ENCODE measurements around the gene LETMD1. TPM values are rescaled to one million over a fixed set of nuclear protein-coding genes. Genes with fewer than 3 reads are reported as not detected.
A peak's percentile ranks its signal among the peaks of the same experiment; 100 is the strongest.

Gene LETMD1
- total RNA-seq, 1 experiment from 2014 or later, result 65.8 TPM

DNA sequence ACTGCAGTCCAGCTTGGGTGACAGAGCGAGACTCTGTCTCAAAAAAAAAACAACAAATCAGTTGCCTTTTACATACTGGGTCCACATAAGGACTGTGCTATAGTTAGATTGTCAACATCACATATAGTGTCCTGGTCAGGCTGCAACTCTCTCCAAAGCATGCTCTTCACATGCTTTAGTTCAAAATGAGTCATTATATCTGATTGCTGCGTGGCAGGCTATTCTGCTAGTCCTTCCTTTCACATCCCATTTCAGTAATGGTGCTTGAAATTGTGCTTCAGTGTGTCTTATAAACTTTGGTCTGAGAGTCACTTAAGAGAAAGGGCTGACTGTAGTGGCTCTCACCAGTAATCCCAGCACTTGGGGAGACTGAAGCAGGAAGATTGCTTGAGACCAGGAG is 6.9 kb downstream of the LETMD1 start:
- Mint-ChIP-seq H3K4me3 (ENCODE audit: unreplicated experiment) (no peak overlapping the region), H3K27me3 (ENCODE audit: insufficient read depth, unreplicated experiment) (no peaks in the 10 kb centered on the region), H3K36me3 (ENCODE audit: insufficient read depth, unreplicated experiment) (peaks cover 90% of the 10 kb centered on the region), H3K9me3 (ENCODE audit: unreplicated experiment) (no peaks in the 10 kb centered on the region), H3K27ac (ENCODE audit: low read depth, unreplicated experiment) (no peak overlapping the region), H3K4me1 (ENCODE audit: insufficient read depth, unreplicated experiment) (peaks cover 15% of the 10 kb centered on the region)
- no peak for DNase-seq (ENCODE audit: unreplicated experiment)
- ChIA-PET POLR2A (interaction anchor here (0.6 to 1.2 kb wide), 3 partner anchors 27 to 75 kb away, joined by 3 to 4 read pairs (median 3); no protein-coding TSS in a partner anchor), CTCF (interaction anchor here (1.4 to 1.5 kb wide), 2 partner anchors 27 to 287 kb away, joined by 4 to 7 read pairs; no protein-coding TSS in a partner anchor)
- intact Hi-C loops (cut with micrococcal nuclease), result no loop called here
- no peak for TF ChIP-seq CTCF (IDR thresholded peaks at IDR 0.05; ENCODE audit: unreplicated experiment)
- BruUV-seq (replicated peaks), result no TSS peak

- POLR2A ChIA-PET, result interaction anchor here (0.9 to 2.1 kb wide), 17 partner anchors 10 to 292 kb away, joined by 3 to 31 read pairs (median 5); partner anchors contain the start of genes ATF1, CSRNP2, DAZAP2 and POU6F1
- no TSS peak for BruUV-seq (replicated peaks)
- Mint-ChIP-seq H3K36me3 (ENCODE audit: insufficient read depth, unreplicated experiment) (peaks cover 94% of the 10 kb centered on the region), H3K27ac (ENCODE audit: low read depth, unreplicated experiment) (peak overlapping the region; percentile 3), H3K9me3 (ENCODE audit: unreplicated experiment) (no peaks in the 10 kb centered on the region), H3K4me1 (ENCODE audit: insufficient read depth, unreplicated experiment) (peaks cover 15% of the 10 kb centered on the region), H3K27me3 (ENCODE audit: insufficient read depth, unreplicated experiment) (no peaks in the 10 kb centered on the region), H3K4me3 (ENCODE audit: unreplicated experiment) (peak overlapping the region; percentile 3)
- intact Hi-C loops (cut with micrococcal nuclease), result no loop called here
- CTCF ChIA-PET, result interaction anchor here (0.6 to 1.2 kb wide), 5 partner anchors 9 to 285 kb away, joined by 3 to 4 read pairs (median 3); no protein-coding TSS in a partner anchor
- TF ChIP-seq CTCF (IDR thresholded peaks at IDR 0.05; ENCODE audit: unreplicated experiment), result no peak
- DNase-seq (ENCODE audit: unreplicated experiment), result peak; percentile 97
These were observed 8.1 kb downstream of the LETMD1 start for GRCh38 chr12:51056242-51056641.

- CTCF ChIA-PET, result interaction anchor here (0.6 to 1.1 kb wide), 3 partner anchors 12 to 300 kb away, joined by 3 to 4 read pairs (median 3); no protein-coding TSS in a partner anchor
- Mint-ChIP-seq H3K36me3 (ENCODE audit: insufficient read depth, unreplicated experiment) (peaks cover 96% of the 10 kb centered on the region), H3K27me3 (ENCODE audit: insufficient read depth, unreplicated experiment) (no peaks in the 10 kb centered on the region), H3K27ac (ENCODE audit: low read depth, unreplicated experiment) (peak overlapping the region; percentile 9), H3K9me3 (ENCODE audit: unreplicated experiment) (no peaks in the 10 kb centered on the region), H3K4me3 (ENCODE audit: unreplicated experiment) (no peak overlapping the region), H3K4me1 (ENCODE audit: insufficient read depth, unreplicated experiment) (peaks cover 7% of the 10 kb centered on the region)
- no peak for TF ChIP-seq CTCF (IDR thresholded peaks at IDR 0.05; ENCODE audit: unreplicated experiment)
- POLR2A ChIA-PET, result interaction anchor here (1.2 to 3.2 kb wide), 2 partner anchors 10 to 11 kb away, joined by 5 to 16 read pairs; partner anchors contain the start of gene LETMD1
- BruUV-seq (replicated peaks), result no TSS peak
- intact Hi-C loops (cut with micrococcal nuclease), result no loop called here
- DNase-seq (ENCODE audit: unreplicated experiment), result no peak
These were observed 11.0 kb downstream of the LETMD1 start for GRCh38 chr12:51059086-51059485.

GRCh38 chr12:51062631-51063397 is 14.7 kb downstream of the LETMD1 start:
- POLR2A ChIA-PET, result interaction anchor here (0.8 to 2.1 kb wide), 7 partner anchors 9 to 35 kb away, joined by 3 to 10 read pairs (median 5); partner anchors contain the start of gene LETMD1

More at GRCh38 chr12:51062631-51063397, 14.7 kb downstream of the LETMD1 start:
- CTCF ChIA-PET, result interaction anchor here (0.6 to 1.2 kb wide), 3 partner anchors 14 to 95 kb away, joined by 3 read pairs; partner anchors contain the start of gene LETMD1
- Mint-ChIP-seq H3K4me3 (ENCODE audit: unreplicated experiment) (no peak overlapping the region), H3K4me1 (ENCODE audit: insufficient read depth, unreplicated experiment) (no peaks in the 10 kb centered on the region), H3K27me3 (ENCODE audit: insufficient read depth, unreplicated experiment) (no peaks in the 10 kb centered on the region), H3K36me3 (ENCODE audit: insufficient read depth, unreplicated experiment) (peaks cover 99% of the 10 kb centered on the region), H3K27ac (ENCODE audit: low read depth, unreplicated experiment) (no peak overlapping the region), H3K9me3 (ENCODE audit: unreplicated experiment) (no peaks in the 10 kb centered on the region)
- no peak for DNase-seq (ENCODE audit: unreplicated experiment)
- intact Hi-C loops (cut with micrococcal nuclease), result no loop called here
- TF ChIP-seq CTCF (IDR thresholded peaks at IDR 0.05; ENCODE audit: unreplicated experiment), result no peak
- BruUV-seq (replicated peaks), result no TSS peak
